Mesothelial cell of epicardium (in vitro differentiated cells): Measurements from ENCODE around the gene MED14. TPM values are rescaled to one million over a fixed set of nuclear protein-coding genes. Genes with fewer than 3 reads are reported as not detected.

Experiments
- DNase-seq, 2 experiments: peaks; one replicate each; pipeline ENCODE4 v3.0.0; 2021; ENCODE audit warnings: low spot score in 2 of 2; ENCODE audit not compliant: unreplicated experiment in 2 of 2
- H3K27ac Mint-ChIP-seq: 2 replicates; pipeline ENCODE4 v1.8.0; 2021; ENCODE audit warnings: mixed read lengths
- H3K27me3 Mint-ChIP-seq: 2 replicates; pipeline ENCODE4 v1.8.0; 2021; ENCODE audit warnings: low read depth, mixed read lengths
- H3K36me3 Mint-ChIP-seq: 2 replicates; pipeline ENCODE4 v1.8.0; 2021; ENCODE audit warnings: mixed read lengths
- H3K4me1 Mint-ChIP-seq: 2 replicates; pipeline ENCODE4 v1.8.0; 2021; ENCODE audit warnings: mixed read lengths
- H3K4me3 Mint-ChIP-seq: 2 replicates; pipeline ENCODE4 v1.8.0; 2021; ENCODE audit warnings: mild to moderate bottlenecking, moderate library complexity, mixed read lengths
- H3K9me3 Mint-ChIP-seq: 2 replicates; pipeline ENCODE4 v1.8.0; 2021; ENCODE audit warnings: mixed read lengths
- CTCF ChIP-seq: fragments of 200-600 bp; sonication (generic); IDR thresholded peaks from one replicate; pipeline ENCODE4 v1.5.0; 2021; ENCODE audit warnings: antibody characterized with exemption; ENCODE audit not compliant: unreplicated experiment
- total RNA-seq: library from RNA; stranded (reverse); gene quantifications from 3 replicates; pipeline ENCODE4 v1.2.1, GENCODE V29; 2021

MED14 gene
- total RNA-seq, 1 donor from 2014 or later: 46.8 TPM

- no peak for TF ChIP-seq CTCF
- Mint-ChIP-seq H3K27me3 (no peaks in the 10 kb centered on the region), H3K36me3 (peaks cover 17% of the 10 kb centered on the region), H3K27ac (no peak overlapping the region), H3K4me3 (no peak overlapping the region), H3K4me1 (no peaks in the 10 kb centered on the region), H3K9me3 (peaks cover 11% of the 10 kb centered on the region)
- DNase-seq: no peak
Observed at GRCh38 chrX:40637687-40638086, 97.7 kb downstream of the MED14 start.

DNA sequence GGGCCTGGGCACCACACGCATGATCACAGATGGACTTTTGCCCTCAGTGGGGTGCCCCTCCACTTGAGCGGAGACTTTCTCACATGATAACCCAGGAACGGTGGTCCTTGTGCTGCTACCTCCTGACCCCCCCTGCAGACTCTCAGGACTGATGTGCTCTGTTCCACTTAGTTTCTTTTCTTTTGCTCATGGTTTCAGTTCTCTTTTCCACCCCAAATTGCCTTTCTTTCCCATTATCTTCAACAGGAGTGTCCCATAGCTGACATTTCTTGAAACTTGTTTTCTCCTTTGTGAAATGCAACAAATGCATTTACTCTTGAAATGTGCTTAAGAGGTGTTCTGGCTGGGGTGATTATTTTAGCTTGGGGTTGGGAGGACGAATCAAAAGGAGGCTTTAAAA, 103.1 kb downstream of the MED14 start:
- DNase-seq: no peak
- Mint-ChIP-seq H3K9me3 (peaks cover 14% of the 10 kb centered on the region), H3K4me1 (no peaks in the 10 kb centered on the region), H3K4me3 (no peak overlapping the region), H3K36me3 (peaks cover 27% of the 10 kb centered on the region), H3K27ac (no peak overlapping the region), H3K27me3 (no peaks in the 10 kb centered on the region)
- no peak for TF ChIP-seq CTCF

DNA sequence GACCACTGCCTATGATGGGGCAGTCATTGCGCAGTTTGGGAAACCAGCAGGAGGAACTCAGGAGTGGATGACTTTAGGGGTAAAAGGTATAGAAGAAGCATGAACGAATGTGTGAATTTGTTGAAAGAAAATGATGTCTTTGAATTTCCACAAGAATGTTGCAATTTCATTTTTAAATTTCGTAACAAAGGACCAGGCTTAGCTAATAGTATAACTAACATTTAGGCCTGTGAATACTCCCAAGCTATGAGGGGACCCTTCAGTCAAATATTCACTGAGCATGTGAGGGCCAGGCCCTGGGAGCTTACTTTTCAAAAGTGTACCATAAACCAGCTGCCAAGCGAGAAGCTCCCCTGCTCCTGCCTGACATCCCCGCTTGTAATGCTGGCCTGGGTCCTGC, 106.8 kb downstream of the MED14 start:
- H3K27ac Mint-ChIP-seq: no peak overlapping the region
- H3K4me1 Mint-ChIP-seq: no peaks in the 10 kb centered on the region
- DNase-seq: no peak
- no peak for TF ChIP-seq CTCF
- H3K27me3 Mint-ChIP-seq: no peaks in the 10 kb centered on the region
- H3K9me3 Mint-ChIP-seq: peaks cover 25% of the 10 kb centered on the region
- no peak overlapping the region for H3K4me3 Mint-ChIP-seq
- peaks cover 10% of the 10 kb centered on the region for H3K36me3 Mint-ChIP-seq

DNA sequence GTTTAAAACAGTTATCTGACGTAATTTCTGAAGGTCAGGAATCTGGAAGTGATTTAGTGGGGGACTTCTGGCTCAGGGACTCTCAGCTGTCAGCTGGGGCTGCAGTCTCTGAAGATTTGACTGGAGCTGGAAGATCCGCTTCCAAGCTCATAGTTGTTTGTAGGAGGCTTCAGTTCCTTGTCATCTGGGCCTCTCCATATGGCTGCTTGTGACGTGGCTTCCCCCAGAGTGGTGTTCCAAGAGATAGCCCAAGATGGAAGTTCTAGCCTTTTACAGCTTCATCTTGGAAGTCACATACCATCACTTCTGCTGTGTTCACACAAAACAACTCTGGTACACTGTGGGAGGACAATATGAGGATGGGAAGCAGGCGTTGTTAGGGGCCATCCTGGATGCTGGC, 110.0 kb downstream of the MED14 start:
- no peak overlapping the region for H3K4me3 Mint-ChIP-seq
- no peak for TF ChIP-seq CTCF
- H3K4me1 Mint-ChIP-seq: no peaks in the 10 kb centered on the region
- H3K27me3 Mint-ChIP-seq: no peaks in the 10 kb centered on the region
- H3K27ac Mint-ChIP-seq: no peak overlapping the region
- peaks cover 5% of the 10 kb centered on the region for H3K36me3 Mint-ChIP-seq
- H3K9me3 Mint-ChIP-seq: peaks cover 25% of the 10 kb centered on the region
- DNase-seq: no peak

- H3K27ac Mint-ChIP-seq: no peak overlapping the region
- no peak for TF ChIP-seq CTCF
- H3K4me1 Mint-ChIP-seq: no peaks in the 10 kb centered on the region
- H3K4me3 Mint-ChIP-seq: no peak overlapping the region
- no peaks in the 10 kb centered on the region for H3K27me3 Mint-ChIP-seq
- no peak for DNase-seq
- peaks cover 5% of the 10 kb centered on the region for H3K36me3 Mint-ChIP-seq
- H3K9me3 Mint-ChIP-seq: peaks cover 25% of the 10 kb centered on the region
Observed at GRCh38 chrX:40623665-40624064, 111.7 kb downstream of the MED14 start.

DNA sequence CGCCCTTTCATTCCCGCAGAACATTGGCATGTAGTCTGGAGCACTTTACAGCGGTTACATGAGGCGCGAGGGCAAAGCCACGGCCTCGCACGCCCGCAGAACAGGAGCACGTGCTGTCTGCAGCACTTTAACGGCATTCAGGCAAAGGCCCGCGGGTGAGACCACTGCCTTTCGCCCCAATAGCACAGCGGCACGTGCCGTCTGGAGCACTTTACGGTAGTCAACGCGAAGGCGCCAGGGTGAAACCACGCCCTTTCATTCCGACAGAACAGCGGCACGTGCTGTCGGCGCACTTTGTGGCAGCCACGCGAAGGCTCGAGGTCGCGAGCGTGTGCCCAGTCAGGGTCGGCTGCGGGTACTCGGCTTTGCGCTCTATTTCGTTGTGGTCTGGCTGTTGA, 112.2 kb downstream of the MED14 start, which contains the start of gene MPC1L:
MPC1L (plus strand) TSS at position 290 of the 398 bp plus-strand sequence. CDS start 138 bp downstream, outside the sequence.
- H3K4me1 Mint-ChIP-seq: no peaks in the 10 kb centered on the region
- H3K9me3 Mint-ChIP-seq: peaks cover 23% of the 10 kb centered on the region
- TF ChIP-seq CTCF: no peak
- no peak within 1 kb of the TSS for H3K27ac Mint-ChIP-seq
- H3K4me3 Mint-ChIP-seq: no peak within 1 kb of the TSS
- no peaks in the 10 kb centered on the region for H3K27me3 Mint-ChIP-seq
- DNase-seq: no peak
- H3K36me3 Mint-ChIP-seq: peaks cover 3% of the 10 kb centered on the region
